G401.6 (cell line): ENCODE measurements around the gene CDHR1.
"Not testable (repeated sequence)": the region's sequence is repeated elsewhere in the genome, so short reads cannot be mapped to it uniquely, and the experiment has no call there.

Experiments
- FAIRE-seq: peaks from 2 replicates; lab custom pipeline; 2012; peaks lifted over from hg19 to GRCh38; lab: Jason Lieb, UNC

CDHR1 gene

DNA sequence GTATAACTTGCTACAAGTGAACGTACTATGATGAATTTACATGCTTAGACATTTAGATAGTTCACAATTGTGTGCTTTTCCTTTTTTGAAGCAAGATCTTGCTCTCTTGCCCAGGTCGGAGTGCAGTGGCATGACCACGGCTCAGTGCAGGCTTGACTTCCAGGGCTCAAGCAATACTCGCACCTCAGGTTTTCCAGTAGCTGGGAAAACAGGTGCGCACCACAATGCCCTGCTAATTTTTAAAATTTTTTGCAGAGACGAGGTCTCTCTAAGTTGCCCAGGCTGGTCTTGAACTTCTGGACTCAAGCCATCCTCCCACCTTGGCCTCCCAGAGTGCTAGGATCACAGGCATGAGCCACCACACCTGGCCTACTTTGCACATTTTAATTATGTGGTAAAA lies 18.9 kb upstream of the CDHR1 start:
- FAIRE-seq: no peak

DNA sequence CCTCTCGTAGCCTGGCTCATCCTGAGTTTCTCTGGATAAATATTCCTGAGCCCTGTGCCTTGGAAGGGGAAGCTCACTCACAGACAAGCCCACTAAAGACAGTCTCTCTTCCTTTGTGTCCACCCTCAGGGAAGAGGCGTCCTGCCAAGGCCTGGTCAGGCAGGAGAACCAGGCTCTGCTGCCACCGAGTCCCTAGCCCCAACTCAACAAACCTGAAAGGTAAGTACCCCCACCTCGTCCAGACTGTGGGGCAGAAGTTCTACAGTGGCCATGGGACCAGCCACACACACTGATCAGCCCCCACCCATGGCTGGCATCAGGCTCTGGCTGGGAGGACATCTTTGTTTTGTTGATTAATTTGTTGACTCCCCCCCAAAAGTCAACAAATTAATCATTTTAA lies 18.0 kb upstream of the CDHR1 start:
- no peak for FAIRE-seq

DNA sequence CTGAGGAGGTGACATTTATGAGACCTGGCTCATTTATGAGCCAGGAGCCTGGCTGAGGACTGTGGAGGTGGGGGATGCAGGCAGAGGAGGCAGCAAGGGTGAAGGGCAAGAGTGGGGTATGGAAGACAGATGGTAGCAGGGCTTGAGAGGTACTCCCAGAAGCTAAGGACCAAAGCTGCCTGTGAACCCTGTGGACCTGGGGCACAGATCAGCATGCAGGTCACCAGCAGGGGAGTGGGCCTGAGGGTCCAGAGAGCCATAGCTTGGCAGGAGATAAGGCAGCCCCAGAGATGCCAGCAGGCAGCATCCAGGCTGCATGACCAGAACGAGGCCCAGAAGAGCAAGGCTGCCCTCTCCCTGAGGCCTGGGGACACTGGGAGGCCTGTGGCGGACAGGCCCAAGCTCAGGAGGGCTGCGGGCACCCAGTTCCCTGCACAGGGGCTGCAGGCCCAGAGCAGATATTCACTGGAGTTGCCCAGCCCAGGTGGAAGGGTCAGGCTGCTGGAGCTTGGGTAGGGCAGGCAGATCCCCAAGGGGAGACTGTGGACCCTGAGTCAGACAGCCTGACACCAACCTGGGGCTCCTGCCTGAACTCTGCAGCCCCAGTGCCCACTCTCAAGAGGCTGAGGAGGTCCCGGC lies 17.4 kb upstream of the CDHR1 start:
- no peak for FAIRE-seq

DNA sequence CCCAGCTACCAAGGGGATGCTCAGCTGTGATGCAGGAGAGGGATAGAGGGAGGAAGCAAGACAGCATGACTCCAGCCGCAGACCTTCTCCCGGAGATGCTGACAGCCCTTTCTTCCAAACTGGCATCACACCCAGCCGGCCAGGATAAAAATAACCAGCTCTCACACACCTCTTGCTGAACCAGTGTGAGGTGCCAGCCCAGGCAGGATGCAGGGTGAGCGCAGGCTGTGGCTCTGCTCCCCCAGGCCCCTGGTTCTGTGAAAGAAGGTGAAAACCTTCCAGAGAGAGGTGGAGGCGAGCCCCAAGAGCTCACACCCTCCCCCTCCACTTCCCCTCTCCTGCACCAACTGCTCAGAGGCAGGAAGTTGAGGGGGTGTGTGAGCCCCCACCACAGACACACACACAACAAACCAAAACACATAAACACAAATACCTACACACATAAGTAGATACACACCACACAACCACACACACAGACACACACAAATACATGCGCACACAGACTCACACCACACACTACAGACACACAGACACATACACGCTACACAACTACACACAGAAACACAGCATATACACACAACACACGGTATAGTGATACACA lies 16.7 kb upstream of the CDHR1 start:
- no peak for FAIRE-seq

DNA sequence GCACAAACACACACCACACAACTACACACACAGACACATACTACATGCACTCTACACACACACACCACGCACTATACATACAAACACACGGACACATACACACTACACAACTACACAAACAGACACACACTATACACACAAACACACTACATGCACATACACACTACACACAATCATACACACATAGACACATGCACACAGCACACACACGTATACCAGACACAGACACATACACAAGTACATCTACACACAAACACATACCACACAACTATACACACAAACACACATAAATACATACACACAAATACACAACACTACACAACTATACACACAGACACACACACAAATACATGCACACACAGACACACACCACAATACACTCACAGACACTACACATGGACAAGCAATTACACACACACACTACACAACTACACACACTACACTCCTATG lies 16.2 kb upstream of the CDHR1 start:
- FAIRE-seq: no peak

DNA sequence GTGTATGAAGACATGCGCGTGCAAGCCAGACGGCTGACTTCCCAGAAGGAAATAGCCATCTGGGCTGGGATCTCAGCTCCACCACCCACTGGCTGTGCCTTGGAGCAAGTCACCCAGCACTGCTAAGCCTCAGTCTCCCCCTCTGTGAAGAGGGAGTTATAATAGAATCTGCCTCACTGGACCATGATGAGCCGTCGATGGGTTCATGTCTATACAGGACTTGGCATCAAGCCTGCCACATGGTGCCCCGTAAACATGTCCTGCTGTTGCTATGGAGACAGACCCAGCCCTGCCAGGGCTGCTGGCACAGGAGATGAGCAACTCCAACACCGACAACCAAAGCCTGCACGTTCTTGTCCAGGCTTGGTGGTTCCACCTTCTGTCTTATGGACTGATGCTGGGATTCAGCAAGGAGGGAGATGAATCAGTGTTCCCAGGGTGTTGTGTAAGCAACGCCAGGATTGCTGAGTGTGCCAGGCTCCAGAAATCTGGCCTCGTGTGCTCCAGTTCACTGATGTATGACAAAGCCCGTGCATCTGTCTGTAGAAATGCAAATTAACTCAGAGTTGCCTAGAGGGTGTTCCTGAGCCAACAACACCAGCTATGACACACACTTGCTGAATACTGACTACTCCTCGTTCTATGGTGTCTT lies 15.2 kb upstream of the CDHR1 start:
- no peak for FAIRE-seq

DNA sequence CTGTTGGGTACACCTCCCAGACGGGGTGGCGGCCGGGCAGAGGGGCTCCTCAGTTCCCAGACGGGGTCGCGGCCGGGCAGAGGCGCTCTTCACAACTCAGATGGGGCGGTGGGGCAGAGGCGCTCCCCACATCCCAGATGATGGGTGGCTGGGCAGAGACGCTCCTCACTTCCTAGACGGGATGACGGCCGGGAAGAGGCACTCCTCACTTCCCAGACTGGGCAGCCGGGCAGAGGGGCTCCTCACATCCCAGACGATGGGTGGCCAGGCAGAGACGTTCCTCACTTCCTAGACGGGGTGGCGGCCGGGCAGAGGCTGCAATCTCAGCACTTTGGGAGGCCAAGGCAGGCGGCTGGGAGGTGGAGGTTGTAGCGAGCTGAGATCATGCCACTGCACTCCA lies 14.0 kb upstream of the CDHR1 start:
- FAIRE-seq: not testable (repeated sequence)

DNA sequence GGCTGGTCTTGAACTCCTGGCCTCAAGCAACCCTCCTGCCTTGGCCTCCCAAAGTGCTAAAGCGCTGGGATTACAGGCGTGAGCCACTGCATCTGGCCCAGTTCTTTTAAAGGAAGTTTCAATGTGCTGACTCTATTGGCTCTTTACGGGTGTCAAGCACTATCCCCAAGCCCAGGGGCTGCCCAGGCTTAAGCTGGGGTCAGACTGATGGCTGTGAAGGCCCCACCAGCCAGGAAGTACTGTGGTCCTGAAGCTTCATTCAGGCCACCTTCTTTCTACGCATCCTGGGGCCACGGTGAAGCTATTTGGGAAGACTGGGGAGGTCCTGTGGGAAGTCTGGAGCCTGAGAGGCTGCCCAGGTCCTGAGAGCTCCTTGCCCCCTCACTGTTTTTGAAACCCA lies 12.7 kb upstream of the CDHR1 start:
- FAIRE-seq: no peak

DNA sequence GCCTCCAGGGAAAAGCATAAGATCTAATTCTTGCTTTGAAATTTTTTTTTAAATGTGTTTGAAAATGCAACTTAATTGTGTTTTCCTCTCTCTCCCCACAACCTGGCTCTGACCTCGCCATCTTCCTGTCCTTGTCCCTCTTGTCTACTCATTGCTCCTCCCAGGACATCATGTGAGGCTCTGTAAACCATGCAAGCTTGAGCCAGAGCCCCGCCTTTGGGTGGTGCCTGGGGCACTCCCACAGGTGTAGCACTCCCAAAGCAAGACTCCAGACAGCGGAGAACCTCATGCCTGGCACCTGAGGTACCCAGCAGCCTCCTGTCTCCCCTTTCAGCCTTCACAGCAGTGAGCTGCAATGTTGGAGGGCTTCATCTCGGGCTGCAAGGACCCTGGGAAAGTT lies 9.8 kb upstream of the CDHR1 start:
- no peak for FAIRE-seq

DNA sequence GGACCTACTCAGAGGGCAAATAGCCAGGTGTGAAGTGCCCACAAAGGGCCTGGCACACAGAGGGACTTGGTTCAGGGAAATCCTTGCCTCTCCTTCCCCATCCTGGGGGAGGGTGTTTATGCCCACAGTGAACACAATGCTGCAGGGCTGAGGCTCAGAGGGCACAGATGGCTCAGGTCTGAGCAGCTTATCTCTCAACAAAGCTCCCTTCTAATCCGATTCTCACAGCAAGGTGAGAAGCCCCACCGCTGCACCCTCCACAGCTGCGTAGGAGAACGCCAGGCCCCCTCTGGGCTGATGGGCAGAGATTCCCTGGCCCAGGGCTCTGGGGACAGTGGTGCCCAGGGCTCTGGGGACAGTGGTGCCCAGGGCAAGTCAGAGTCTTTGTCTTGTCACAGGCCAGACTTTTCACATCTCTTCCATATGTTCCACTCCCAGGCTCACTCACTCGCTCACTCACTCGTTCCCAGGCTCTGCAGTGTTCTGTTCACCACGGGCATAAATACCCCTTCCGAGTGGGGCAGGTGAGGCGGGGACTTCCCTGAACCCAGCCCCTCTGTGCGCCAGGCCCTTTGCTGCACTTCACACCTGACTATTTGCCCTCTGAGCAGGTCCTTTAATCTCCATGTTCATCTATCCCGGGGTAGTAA lies 8.7 kb upstream of the CDHR1 start:
- no peak for FAIRE-seq

DNA sequence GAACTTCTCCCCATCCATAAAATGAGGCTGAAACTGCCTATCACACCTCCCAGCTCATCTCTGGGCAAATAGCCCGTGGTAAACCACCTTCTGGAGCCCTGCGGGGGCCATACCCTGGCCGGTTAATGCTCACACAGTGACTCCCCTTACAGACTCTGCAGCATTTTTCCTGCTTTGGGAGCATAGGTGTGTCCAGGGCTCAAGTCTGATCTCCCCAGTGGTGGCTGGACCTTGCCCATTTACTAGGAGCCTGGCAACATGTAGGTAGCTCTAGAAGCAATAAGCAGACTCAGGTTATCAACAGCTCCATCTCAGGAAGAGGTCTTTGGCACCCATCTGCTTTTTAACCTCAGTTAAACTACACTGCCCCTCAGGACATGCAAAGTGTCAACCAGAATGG lies 5.5 kb upstream of the CDHR1 start:
- no peak for FAIRE-seq

DNA sequence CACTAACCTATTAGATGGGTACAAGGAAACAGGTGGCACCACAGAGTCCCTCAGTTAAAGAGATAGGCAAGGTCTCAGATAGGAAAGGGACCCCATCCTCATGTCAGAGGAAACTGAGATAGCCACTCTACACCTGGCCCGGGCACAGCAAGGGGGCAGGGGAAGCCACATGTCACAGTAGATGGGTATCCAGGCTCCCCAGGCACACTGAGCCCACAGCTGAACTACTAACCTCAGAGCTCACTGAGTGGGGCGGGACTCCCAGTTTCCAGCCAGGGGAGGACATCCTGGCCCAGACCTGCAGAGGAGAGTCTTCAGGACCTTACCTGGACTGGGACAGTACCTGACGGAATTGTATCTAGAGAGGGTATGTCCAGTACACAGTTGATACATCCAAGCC lies 3.7 kb upstream of the CDHR1 start:
- FAIRE-seq: no peak

DNA sequence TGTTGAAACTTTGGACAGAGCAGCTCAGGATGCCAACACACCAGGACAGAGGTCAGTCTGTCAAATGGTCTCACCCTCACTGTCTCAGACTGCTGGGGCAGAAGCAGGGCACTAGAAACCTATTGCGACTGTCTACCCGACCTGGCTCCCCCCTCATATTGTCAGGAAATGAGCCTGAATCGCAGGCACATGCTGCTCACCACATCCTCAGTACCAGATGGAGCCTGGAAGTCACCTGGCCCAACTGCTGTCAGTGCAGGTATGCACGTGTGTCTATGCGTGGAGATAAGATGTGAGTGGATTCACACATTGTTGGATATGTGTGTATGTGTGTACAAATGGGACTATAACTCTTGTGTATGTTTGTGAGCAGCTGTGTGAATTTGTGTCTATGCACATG lies 3.2 kb upstream of the CDHR1 start:
- no peak for FAIRE-seq

DNA sequence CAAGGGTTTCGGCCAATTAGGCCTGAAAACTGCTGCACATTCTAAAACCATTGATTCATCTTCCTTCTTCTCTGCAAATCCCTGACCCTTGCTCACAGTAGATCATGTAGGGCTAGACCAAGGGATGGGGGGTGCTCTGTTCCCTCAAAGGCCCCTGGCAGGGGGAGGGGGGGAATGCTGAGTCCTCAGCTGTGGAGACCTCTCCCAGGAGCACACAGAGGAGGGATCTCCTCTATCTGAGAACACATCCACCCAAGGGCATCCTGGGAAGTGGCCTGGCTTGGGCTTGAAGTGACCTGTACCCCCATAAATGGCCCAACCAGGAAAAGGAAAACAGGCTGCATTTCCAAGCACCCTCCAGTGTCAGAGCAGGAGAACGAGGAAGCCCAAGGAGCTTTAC lies 1.0 kb upstream of the CDHR1 start:
- FAIRE-seq: no peak

DNA sequence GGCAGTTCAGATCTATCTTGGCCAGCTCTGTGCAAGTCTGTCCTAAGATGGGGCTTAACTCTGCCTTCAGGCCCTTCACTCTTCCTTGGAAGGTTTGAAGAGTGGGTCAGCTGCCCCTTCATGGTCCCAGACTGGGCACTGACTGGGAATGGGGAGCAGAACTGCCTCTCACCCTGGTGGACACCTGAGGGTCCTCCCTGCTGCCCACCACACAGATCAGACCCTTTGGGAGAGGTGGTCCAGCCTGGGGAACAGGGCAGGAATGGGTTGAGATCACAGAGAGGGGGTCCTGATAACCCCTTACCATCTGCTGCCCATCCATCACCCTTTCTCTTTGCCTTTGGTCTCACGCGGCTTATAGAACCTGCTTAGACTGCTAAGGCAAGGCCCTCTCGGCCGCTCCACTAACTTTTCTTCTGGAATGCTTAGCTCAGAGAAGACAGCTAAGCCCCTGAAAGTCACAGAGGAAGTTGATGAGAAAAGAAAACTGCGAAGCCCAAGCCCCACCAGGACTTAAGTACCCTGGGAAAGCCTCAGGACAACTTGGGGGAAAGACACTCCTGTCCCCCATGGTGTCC lies 402 bp upstream of the CDHR1 start:
- FAIRE-seq: no peak

DNA sequence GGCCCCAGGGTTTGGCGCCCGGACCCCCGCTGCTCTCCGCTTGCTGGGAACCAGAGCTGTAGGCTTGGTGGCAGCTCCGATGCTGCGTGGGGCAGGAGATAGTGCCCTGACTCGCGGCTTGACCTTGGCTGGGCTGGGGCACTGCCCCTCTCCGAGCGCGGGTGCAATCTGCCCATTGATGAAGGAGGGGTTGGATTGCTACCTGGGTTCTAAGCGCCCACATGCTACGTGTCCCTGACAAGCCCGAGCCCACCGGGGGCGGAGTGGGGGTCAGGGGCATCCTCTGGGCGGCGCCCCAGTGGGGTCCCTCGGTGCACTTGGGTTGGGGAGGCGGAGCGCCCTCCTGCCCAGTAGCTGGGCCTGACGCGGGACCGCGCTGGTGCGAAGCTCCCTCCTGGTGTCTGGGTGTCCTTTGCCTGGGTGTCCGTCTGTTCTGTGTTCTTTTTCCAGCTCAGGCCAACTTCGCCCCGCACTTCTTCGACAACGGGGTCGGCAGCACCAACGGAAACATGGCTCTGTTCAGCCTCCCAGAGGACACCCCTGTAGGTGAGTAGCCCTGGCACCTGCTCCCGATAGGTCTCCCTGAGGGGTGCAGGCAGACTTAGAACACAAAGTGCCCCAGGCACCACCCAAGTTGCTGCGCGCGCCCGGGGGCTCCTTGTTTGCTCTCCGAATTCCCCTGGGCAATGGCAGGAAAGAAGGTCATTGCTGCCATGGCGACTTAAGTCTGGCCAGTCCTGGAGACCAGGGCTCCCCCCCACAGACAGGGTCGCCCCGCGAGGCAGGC lies 900 bp downstream of the CDHR1 start:
- FAIRE-seq: no peak

DNA sequence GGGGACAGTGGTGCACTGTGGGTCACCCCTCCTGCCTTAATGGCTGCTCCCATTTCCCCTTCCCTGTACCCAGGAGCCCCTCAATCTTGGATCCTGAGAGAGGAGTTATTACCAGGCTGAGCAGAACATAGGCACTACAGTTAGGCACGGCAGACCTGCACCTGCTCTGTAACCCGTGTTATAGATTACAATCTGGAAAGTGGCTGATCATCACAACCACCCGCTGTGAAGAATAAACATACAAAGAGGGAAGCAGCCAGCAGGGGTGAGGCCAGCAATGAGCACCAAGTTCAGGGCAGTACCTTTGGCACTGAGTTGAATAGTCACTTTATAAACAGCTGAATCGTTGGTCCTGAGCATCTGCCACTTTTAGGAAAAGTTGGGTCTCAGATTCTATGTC lies 1.7 kb downstream of the CDHR1 start:
- FAIRE-seq: no peak

DNA sequence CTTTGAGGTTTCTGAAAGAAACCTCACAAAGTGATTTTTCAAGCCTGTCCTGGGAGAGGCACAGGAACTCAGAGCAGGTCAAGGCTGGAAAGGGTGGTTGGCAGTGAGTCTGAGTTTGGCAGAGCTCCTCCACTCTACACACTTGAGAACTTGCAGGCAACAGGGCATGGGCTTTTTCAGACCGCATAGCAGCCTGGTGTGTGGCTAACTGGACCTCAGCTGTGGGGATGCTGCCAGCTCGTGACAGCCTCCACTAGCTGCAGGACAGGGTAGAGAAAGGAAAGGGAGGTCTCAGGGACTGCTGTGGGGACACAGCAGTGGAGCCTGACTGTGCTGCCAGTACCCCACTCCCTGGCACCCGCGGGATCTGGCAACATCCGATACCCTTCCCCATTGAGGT lies 2.6 kb downstream of the CDHR1 start:
- FAIRE-seq: no peak

DNA sequence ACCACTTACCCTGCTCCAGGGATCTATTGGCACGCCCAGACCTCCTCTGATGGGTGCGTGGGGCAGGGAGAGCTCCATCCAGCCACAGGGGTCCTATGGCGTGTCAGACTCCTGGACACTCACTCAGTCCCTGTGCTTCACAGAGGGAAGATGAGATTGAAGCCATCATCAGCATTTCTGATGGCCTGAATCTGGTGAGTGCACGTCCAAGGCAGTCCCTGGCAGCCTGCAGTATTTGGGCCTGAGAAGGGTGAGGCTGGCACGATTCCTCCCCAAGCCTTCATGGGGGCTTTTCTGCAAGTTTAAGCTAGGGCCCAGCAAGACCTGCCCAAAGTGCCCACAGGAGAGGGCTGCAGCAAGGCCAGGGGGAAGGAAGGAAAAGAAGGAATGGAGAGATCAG lies 3.3 kb downstream of the CDHR1 start:
- no peak for FAIRE-seq

DNA sequence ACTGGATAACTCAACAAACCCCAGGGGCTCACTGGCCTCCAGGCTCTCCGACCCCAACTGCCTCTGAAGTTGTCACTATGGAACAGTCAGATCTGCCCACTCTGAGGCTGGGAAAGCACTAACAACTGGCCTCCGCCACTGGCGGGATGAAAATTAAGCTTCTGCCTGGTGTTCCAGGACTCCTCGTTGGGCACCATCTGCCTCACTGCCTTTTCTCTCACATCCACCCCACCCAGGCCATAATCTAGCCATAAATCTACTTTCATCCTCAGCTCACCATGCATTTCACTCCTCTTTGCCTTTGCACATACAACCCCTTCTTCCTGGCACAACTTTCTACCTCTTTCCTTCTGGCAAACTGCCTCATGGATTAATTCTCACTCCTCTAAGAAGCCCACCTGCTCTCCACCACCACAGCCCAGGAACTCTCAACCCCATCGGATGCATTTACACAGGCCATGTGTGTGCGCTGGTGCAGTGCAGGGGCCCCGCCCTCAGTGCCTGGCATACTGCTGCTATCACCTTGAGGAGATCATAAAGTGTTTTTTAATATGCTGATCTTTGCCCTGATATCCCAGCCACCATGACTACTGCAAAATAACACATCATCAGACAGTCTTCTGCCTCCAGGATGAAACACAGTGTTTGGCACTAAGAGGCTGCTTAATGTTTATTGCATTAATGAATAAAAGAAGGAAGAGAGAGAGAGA lies 4.0 kb downstream of the CDHR1 start:
- FAIRE-seq: no peak

DNA sequence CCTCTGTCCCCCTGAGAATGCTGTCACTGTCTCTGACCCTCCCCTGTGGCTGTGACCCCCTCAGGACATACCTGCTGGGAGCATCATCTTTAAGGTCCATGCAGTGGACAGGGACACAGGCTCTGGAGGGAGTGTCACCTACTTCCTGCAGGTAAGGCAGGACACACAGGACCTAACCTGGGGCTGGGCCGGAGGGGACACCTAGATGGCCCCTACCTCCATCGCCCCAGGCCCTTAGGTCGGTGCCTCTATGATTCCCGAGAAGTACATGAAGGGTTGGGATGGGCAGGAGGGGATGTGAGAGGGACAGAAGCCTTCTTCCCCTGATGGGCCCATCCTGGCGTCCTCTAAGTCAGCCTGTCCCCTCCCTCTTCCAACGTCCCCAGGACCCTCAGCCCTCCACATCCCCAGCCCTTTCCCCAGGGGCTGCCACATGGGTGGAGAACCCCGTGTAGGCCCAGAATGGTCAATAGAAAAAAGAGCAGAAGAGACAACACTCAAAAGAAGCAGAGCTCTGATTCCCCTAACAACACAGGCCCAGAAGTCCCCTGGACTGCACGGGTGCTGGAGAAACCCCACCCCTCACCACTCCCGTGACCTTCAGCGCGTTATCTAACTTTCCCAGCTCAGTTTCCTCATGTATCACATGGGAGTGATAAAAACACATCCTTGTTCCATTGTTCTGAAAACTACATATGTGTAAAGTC lies 6.4 kb downstream of the CDHR1 start:
- no peak for FAIRE-seq
